ENCODE measurements around the gene TSPAN18.

- no peak for TF ChIP-seq CTCF (IDR thresholded peaks at IDR 0.05; ENCODE audit: low read depth, low read length, poor library complexity, severe bottlenecking)
- TF ChIP-seq EZH2phosphoT487 (IDR thresholded peaks at IDR 0.05; ENCODE audit: borderline replicate concordance, low read length), result no peak
These were observed 132.8 kb downstream of the TSPAN18 start for GRCh38 chr11:44859528-44859925.

Measured in DOHH2 (cell line).